ENCODE data around the gene GRK7.

Gene GRK7

GRCh38 chr3:141811348-141811747, 48.1 kb downstream of the GRK7 start:
- Histone ChIP-seq H3K27ac (ENCODE audit: low read depth, low read length) (no peak overlapping the region), H3K9me3 (ENCODE audit: insufficient read depth, low read length) (no peaks in the 10 kb centered on the region), H3K79me2 (ENCODE audit: insufficient read depth, low read length) (no peaks in the 10 kb centered on the region), H4K20me1 (ENCODE audit: low read depth, low read length) (no peaks in the 10 kb centered on the region), H3K4me2 (ENCODE audit: low read depth, low read length, poor library complexity, severe bottlenecking) (no peak overlapping the region), H3F3A (ENCODE audit: insufficient read depth) (no peaks in the 10 kb centered on the region), H3K9ac (ENCODE audit: low read length) (no peak overlapping the region), H3K36me3 (ENCODE audit: low read length) (no peaks in the 10 kb centered on the region), H3K4me3 (ENCODE audit: insufficient read depth, low read length, poor library complexity, severe bottlenecking) (no peak overlapping the region), H2AFZ (ENCODE audit: low read depth, low read length, severe bottlenecking) (no peak overlapping the region), H3K9me2 (replicated peaks; ENCODE audit: insufficient read depth, low read length) (no peaks in the 10 kb centered on the region), H3K27me3 (ENCODE audit: low read length) (no peaks in the 10 kb centered on the region)
- TF ChIP-seq EZH2phosphoT487 (conservative IDR thresholded peaks at IDR 0.05; ENCODE audit: low read length) (no peak), CTCF (IDR thresholded peaks at IDR 0.05; ENCODE audit: insufficient read depth, low read length, poor library complexity, severe bottlenecking) (no peak)

- H3K4me3 ChIP-seq (ENCODE audit: insufficient read depth, low read length, poor library complexity, severe bottlenecking): no peak overlapping the region
- TF ChIP-seq CTCF (IDR thresholded peaks at IDR 0.05; ENCODE audit: insufficient read depth, low read length, poor library complexity, severe bottlenecking): no peak
- no peak for TF ChIP-seq EZH2phosphoT487 (conservative IDR thresholded peaks at IDR 0.05; ENCODE audit: low read length)
- H3K79me2 ChIP-seq (ENCODE audit: insufficient read depth, low read length): no peaks in the 10 kb centered on the region
- H3K9ac ChIP-seq (ENCODE audit: low read length): no peak overlapping the region
- H3K36me3 ChIP-seq (ENCODE audit: low read length): no peaks in the 10 kb centered on the region
- no peaks in the 10 kb centered on the region for H3K9me3 ChIP-seq (ENCODE audit: insufficient read depth, low read length)
- no peak overlapping the region for H2AFZ ChIP-seq (ENCODE audit: low read depth, low read length, severe bottlenecking)
- no peaks in the 10 kb centered on the region for H3K9me2 ChIP-seq (replicated peaks; ENCODE audit: insufficient read depth, low read length)
- H3K27ac ChIP-seq (ENCODE audit: low read depth, low read length): no peak overlapping the region
- no peaks in the 10 kb centered on the region for H4K20me1 ChIP-seq (ENCODE audit: low read depth, low read length)
- H3F3A ChIP-seq (ENCODE audit: insufficient read depth): no peaks in the 10 kb centered on the region
- no peak overlapping the region for H3K4me2 ChIP-seq (ENCODE audit: low read depth, low read length, poor library complexity, severe bottlenecking)
- H3K27me3 ChIP-seq (ENCODE audit: low read length): no peaks in the 10 kb centered on the region
Observed at GRCh38 chr3:141812084-141812483, 48.9 kb downstream of the GRK7 start.

- H4K20me1 ChIP-seq (ENCODE audit: low read depth, low read length): no peaks in the 10 kb centered on the region
- H3K9me3 ChIP-seq (ENCODE audit: insufficient read depth, low read length): no peaks in the 10 kb centered on the region
- no peak overlapping the region for H3K9ac ChIP-seq (ENCODE audit: low read length)
- H3K36me3 ChIP-seq (ENCODE audit: low read length): no peaks in the 10 kb centered on the region
- H3F3A ChIP-seq (ENCODE audit: insufficient read depth): no peaks in the 10 kb centered on the region
- H3K27ac ChIP-seq (ENCODE audit: low read depth, low read length): no peak overlapping the region
- H3K4me3 ChIP-seq (ENCODE audit: insufficient read depth, low read length, poor library complexity, severe bottlenecking): no peak overlapping the region
- no peak for TF ChIP-seq EZH2phosphoT487 (conservative IDR thresholded peaks at IDR 0.05; ENCODE audit: low read length)
- TF ChIP-seq CTCF (IDR thresholded peaks at IDR 0.05; ENCODE audit: insufficient read depth, low read length, poor library complexity, severe bottlenecking): no peak
- no peaks in the 10 kb centered on the region for H3K9me2 ChIP-seq (replicated peaks; ENCODE audit: insufficient read depth, low read length)
- H3K79me2 ChIP-seq (ENCODE audit: insufficient read depth, low read length): no peaks in the 10 kb centered on the region
- H3K4me2 ChIP-seq (ENCODE audit: low read depth, low read length, poor library complexity, severe bottlenecking): no peak overlapping the region
- no peak overlapping the region for H2AFZ ChIP-seq (ENCODE audit: low read depth, low read length, severe bottlenecking)
- H3K27me3 ChIP-seq (ENCODE audit: low read length): no peaks in the 10 kb centered on the region
Observed at GRCh38 chr3:141812586-141812985, 49.4 kb downstream of the GRK7 start.

Data from SU-DHL-6 (cell line).